BLaER1 (cell line): Measurements from ENCODE around the gene CIDEB.

Source experiments
- H3K27ac ChIP-seq: shearing (Covaris generic); formaldehyde crosslinking; 2 replicates; pipeline ENCODE4 v1.8.1; 2022
- H3K27me3 ChIP-seq: shearing (Covaris generic); formaldehyde crosslinking; 2 replicates; pipeline ENCODE4 v1.8.1; 2022
- H3K36me3 ChIP-seq: shearing (Covaris generic); formaldehyde crosslinking; 2 replicates; pipeline ENCODE4 v1.8.1; 2022
- H3K4me1 ChIP-seq: shearing (Covaris generic); formaldehyde crosslinking; 2 replicates; pipeline ENCODE4 v1.8.1; 2022
- H3K4me2 ChIP-seq: shearing (Covaris generic); formaldehyde crosslinking; 2 replicates; pipeline ENCODE4 v1.8.1; 2022
- H3K4me3 ChIP-seq: shearing (Covaris generic); formaldehyde crosslinking; 2 replicates; pipeline ENCODE4 v1.8.1; 2022
- H3K9ac ChIP-seq: shearing (Covaris generic); formaldehyde crosslinking; 2 replicates; pipeline ENCODE4 v1.8.1; 2022
- H3K9me3 ChIP-seq: shearing (Covaris generic); formaldehyde crosslinking; 2 replicates; pipeline ENCODE4 v1.8.1; 2022
- H4K20me1 ChIP-seq: shearing (Covaris generic); formaldehyde crosslinking; 2 replicates; pipeline ENCODE4 v1.8.1; 2022
- Cebpa-rat ChIP-seq: shearing (Covaris generic); IDR thresholded peaks from 2 replicates; pipeline ENCODE4 v1.8.1; 2022

Gene CIDEB

DNA sequence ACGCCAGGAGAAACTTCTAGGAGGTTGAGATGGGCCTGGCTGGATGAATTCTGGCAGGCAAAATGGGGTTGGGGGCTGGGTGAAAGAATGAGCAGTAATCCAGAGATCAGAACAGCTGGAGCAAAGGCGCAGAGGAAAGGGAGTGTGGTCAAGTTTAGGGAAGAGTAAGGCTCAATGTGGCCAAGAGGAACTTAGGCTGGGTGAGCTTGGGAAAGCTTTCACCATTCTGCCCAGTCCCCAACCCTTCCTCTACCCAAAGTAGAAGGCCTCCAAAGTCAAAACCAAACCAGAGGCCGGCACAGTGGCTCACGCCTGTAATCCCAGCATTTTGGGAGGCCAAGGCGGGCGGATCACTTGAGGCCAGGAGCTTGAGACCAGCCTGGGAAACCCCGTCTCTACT, 26.1 kb downstream of the CIDEB start:
- H3K27me3 ChIP-seq, result no peaks in the 10 kb centered on the region
- H3K27ac ChIP-seq, result no peak overlapping the region
- no peaks in the 10 kb centered on the region for H4K20me1 ChIP-seq
- peaks cover 30% of the 10 kb centered on the region for H3K4me1 ChIP-seq
- H3K9ac ChIP-seq, result no peak overlapping the region
- no peak for TF ChIP-seq Cebpa-rat
- no peaks in the 10 kb centered on the region for H3K36me3 ChIP-seq
- no peak overlapping the region for H3K4me3 ChIP-seq
- no peak overlapping the region for H3K4me2 ChIP-seq
- no peaks in the 10 kb centered on the region for H3K9me3 ChIP-seq

GRCh38 chr14:24280797-24281460, 26.8 kb downstream of the CIDEB start:
- Histone ChIP-seq H3K9me3 (no peaks in the 10 kb centered on the region), H3K4me3 (no peak overlapping the region), H3K36me3 (no peaks in the 10 kb centered on the region), H3K9ac (no peak overlapping the region), H4K20me1 (no peaks in the 10 kb centered on the region), H3K27me3 (no peaks in the 10 kb centered on the region), H3K4me1 (peaks cover 30% of the 10 kb centered on the region), H3K4me2 (no peak overlapping the region), H3K27ac (no peak overlapping the region)
- no peak for TF ChIP-seq Cebpa-rat

DNA sequence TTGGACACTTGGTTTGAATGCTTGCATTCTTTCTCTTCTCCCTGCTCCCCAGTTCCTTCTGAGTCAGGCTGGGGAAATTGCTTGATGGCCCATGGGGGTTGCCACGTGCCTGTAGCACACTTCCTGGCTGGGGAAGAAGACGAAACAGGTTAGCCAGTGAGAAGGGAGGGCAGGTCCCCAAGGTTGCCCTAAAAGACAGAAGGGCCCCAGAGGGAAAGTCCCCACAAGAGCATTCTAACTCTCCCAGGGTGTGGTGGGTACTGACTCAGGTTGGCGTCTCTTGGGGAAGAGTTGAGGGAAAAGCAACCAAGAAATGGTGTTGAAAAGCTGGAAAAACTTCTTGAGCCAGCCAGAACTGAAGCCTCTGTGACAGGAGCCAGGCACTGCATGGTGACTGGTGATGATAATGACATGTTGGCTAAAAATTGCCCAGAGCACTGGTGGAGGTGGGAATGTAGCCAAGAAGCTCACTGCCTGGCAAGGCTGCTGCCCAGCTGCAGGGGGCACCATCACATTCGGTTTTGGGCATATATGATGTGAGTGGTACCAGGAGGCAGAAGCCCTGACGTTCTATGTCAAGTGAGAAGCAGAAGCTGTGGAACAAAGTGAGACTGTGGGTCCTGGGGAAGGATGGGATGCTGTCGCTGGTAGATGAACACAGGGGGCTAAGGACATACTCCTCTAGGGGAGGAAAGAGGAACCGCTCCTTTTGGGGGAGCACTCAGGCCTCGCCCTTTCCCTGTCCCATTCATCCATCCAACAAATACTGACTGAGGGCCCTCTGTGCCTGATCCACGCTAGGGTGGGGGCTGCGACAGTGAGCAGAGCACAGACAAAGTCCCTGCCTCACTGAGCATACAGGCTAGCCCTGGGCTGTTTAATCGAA, 28.2 kb downstream of the CIDEB start:
- Histone ChIP-seq H3K9ac (peak overlapping the region; percentile 12; the same call in 1 of the 2 replicates), H3K4me2 (peak overlapping the region; percentile 78), H3K4me3 (no peak overlapping the region), H3K36me3 (no peaks in the 10 kb centered on the region), H3K4me1 (peaks cover 30% of the 10 kb centered on the region), H3K27ac (peak overlapping the region; percentile 57), H3K27me3 (no peaks in the 10 kb centered on the region), H3K9me3 (no peaks in the 10 kb centered on the region), H4K20me1 (no peaks in the 10 kb centered on the region)
- TF ChIP-seq Cebpa-rat, result no peak

DNA sequence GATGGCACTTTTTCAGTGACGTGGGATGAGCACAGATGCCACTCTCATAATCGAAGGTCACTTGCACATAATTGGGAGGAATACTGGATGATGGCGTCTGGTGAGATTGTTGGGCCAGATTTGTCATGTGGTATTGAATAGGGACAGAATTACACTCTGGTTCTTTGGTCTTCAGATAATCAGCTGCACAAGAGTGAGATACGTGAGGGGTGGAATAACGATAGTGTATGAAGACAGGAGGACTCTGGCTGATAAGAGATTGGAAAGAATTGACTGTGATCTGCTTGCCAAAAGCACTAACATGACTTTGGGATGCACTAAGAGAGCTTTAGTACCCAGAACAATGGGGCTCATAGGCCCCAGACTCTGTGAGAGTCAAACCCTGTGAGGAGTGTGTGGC, 29.4 kb downstream of the CIDEB start:
- Histone ChIP-seq H3K9ac (no peak overlapping the region), H4K20me1 (no peaks in the 10 kb centered on the region), H3K9me3 (no peaks in the 10 kb centered on the region), H3K4me2 (0 out of 2 replicates have a peak overlapping the region, but pooled peaks have one; percentile 78), H3K4me3 (no peak overlapping the region), H3K4me1 (peaks cover 30% of the 10 kb centered on the region), H3K36me3 (no peaks in the 10 kb centered on the region), H3K27ac (no peak overlapping the region), H3K27me3 (no peaks in the 10 kb centered on the region)
- no peak for TF ChIP-seq Cebpa-rat

DNA sequence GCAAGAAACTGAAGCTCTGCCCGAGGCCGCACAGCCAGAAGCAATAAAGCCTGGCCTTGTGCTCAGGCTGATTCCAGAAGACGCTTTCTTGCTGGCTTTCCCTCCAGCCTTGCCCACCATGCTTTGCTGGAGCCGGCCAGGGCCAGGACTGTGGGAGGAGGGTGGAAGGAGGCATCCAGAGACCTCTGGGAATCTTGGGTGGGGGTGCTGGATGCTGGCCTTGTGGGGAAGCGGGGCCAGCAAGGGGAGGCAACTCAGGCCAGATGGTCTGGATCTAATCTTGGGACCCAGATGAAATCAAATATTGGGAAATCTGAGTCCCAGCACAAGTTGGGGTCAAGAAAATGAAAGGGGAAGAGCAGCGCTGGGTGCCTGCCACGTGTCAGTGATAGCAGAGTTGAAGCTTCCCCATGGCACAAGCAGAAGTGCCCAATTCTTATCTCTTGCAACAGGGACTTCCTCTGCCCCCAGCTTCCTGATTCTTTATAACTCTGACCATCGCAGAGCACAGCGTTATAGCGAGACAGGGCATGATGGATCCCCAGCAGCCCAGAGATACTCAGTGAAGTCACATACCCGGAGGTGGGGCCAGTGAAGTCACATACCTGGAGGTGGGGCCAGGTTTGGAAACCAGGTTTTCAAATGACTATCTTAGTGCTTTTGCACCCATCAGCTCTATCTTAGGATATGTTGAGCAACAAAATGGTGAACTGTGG, 30.0 kb downstream of the CIDEB start:
- peak overlapping the region; percentile 42 for H3K4me2 ChIP-seq
- TF ChIP-seq Cebpa-rat, result no peak

GRCh38 chr14:24277071-24277470, 30.7 kb downstream of the CIDEB start:
- Histone ChIP-seq H3K4me3 (no peak overlapping the region), H4K20me1 (no peaks in the 10 kb centered on the region), H3K36me3 (no peaks in the 10 kb centered on the region), H3K27me3 (no peaks in the 10 kb centered on the region), H3K9ac (no peak overlapping the region), H3K4me1 (peaks cover 36% of the 10 kb centered on the region), H3K9me3 (no peaks in the 10 kb centered on the region), H3K27ac (no peak overlapping the region), H3K4me2 (no peak overlapping the region)
- no peak for TF ChIP-seq Cebpa-rat

More for the DNA sequence above, 30.0 kb downstream of the CIDEB start:
- Histone ChIP-seq H3K27ac (peak overlapping the region; percentile 38; the same call in 1 of the 2 replicates), H3K9me3 (no peaks in the 10 kb centered on the region), H3K27me3 (no peaks in the 10 kb centered on the region), H3K4me3 (no peak overlapping the region), H4K20me1 (no peaks in the 10 kb centered on the region), H3K4me1 (peaks cover 30% of the 10 kb centered on the region), H3K9ac (no peak overlapping the region), H3K36me3 (no peaks in the 10 kb centered on the region)

DNA sequence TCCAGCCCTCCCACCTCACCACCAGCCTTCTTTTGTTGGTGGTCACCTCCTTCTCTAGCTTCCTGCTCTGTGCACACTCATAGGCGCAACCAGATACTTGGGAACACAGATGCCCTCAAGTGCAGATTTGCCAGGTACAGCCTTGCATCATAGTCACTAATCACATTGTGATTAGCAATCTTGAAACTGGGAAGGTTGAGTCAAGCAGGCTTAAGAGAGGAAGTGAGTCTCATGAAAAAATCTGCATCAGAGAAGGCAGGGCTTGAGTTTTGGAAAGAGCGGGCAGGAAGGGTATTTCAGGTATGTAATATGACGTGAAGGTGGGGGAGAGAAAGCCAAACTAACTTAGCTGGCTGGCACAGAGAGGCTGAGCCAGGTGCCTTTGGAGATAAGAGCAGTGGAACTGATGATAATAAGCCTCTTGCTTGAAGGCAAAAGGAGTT, 33.7 kb downstream of the CIDEB start:
- Histone ChIP-seq H3K4me2 (no peak overlapping the region), H3K4me3 (no peak overlapping the region)
- no peak for TF ChIP-seq Cebpa-rat

GRCh38 chr14:24273422-24273998, 34.3 kb downstream of the CIDEB start:
- peaks cover 28% of the 10 kb centered on the region for H3K4me1 ChIP-seq
- H3K4me2 ChIP-seq, result no peak overlapping the region
- H3K9ac ChIP-seq, result no peak overlapping the region
- H4K20me1 ChIP-seq, result no peaks in the 10 kb centered on the region
- H3K9me3 ChIP-seq, result no peaks in the 10 kb centered on the region
- H3K36me3 ChIP-seq, result peaks cover 11% of the 10 kb centered on the region
- H3K4me3 ChIP-seq, result no peak overlapping the region
- TF ChIP-seq Cebpa-rat, result no peak
- no peak overlapping the region for H3K27ac ChIP-seq
- no peaks in the 10 kb centered on the region for H3K27me3 ChIP-seq

More for the DNA sequence above, 33.7 kb downstream of the CIDEB start:
- H3K36me3 ChIP-seq, result peaks cover 10% of the 10 kb centered on the region
- peaks cover 34% of the 10 kb centered on the region for H3K4me1 ChIP-seq
- H3K9me3 ChIP-seq, result no peaks in the 10 kb centered on the region
- no peak overlapping the region for H3K9ac ChIP-seq
- no peaks in the 10 kb centered on the region for H3K27me3 ChIP-seq
- no peak overlapping the region for H3K27ac ChIP-seq
- no peaks in the 10 kb centered on the region for H4K20me1 ChIP-seq

DNA sequence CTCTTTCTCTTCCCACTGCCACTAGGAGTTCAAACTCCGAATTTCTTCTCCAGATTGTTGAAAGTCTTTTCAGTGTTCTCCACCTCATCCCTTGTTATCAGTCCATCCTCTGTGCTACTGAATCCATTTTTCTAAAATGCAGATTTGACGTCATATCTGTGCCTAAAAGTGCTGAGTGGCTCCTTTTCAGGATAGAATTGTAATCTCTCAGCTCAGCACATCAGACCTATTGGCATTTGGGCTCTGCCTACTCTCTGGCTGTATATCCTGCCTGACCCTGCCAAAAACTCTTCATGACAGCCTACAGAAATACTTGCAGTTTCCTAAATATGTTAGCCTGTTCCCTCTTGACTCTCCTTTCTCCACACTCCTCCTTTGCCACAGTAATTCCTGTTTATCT, 35.3 kb downstream of the CIDEB start:
- H3K4me1 ChIP-seq, result peaks cover 18% of the 10 kb centered on the region
- peak overlapping the region; percentile 89 for H3K4me2 ChIP-seq
- H3K27me3 ChIP-seq, result no peaks in the 10 kb centered on the region
- no peak overlapping the region for H3K4me3 ChIP-seq
- peaks cover 15% of the 10 kb centered on the region for H3K36me3 ChIP-seq
- H4K20me1 ChIP-seq, result no peaks in the 10 kb centered on the region
- H3K9me3 ChIP-seq, result no peaks in the 10 kb centered on the region
- no peak overlapping the region for H3K27ac ChIP-seq
- no peak for TF ChIP-seq Cebpa-rat
- no peak overlapping the region for H3K9ac ChIP-seq
